Stimulated activated CD8-positive, alpha-beta memory T cell treated with anti-CD3 and anti-CD28 coated beads, Interleukin-15, amount 100 ng/mL, for 24 hours (primary cell): Measurements from ENCODE around the gene GATD1.

ENCODE experiments used
- DNase-seq: peaks from one replicate; pipeline ENCODE4 v3.0.0-alpha.2; 2020; ENCODE audit warnings: low read depth

Gene GATD1

GRCh38 chr11:812390-812789 is 35.1 kb upstream of the GATD1 start:
- no peak for DNase-seq

DNA sequence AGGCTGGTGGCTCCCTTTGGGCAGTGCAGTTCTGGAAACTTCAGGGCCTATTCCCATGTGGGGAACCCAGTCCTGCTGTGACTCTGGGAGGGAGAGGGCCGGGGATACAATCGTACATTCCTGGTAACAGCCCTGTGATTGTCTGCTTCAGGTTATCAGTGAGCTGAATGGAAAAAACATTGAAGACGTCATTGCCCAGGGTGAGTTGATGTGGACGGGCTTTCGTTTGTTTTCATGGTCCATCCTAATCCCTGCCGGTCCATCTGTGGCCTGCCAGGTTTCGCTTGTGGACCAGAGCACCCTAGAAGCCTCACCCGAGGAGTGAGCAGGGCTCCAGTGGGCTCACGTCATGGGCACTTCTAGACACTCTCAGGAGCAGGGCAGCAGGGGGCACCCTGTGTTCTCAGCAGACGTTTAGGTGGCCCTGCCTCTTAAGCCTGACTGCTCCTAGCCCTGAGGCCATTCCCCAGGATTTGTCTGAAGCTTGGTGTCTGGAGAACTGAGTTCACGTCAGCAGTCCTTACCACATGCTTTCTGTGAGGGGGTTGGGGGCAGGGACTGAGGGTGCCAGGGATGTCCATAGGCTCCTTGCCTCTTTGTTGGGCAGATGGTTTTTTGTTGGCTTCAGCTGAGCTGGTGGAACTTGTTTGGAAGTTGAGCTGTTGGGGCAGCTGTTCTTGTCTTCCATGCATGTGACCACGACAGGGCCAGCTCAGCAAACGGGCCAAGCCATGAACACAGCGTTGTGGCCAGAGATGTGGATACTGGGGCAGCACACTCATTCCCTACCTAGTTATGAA is 34.4 kb upstream of the GATD1 start:
- DNase-seq = no peak

DNA sequence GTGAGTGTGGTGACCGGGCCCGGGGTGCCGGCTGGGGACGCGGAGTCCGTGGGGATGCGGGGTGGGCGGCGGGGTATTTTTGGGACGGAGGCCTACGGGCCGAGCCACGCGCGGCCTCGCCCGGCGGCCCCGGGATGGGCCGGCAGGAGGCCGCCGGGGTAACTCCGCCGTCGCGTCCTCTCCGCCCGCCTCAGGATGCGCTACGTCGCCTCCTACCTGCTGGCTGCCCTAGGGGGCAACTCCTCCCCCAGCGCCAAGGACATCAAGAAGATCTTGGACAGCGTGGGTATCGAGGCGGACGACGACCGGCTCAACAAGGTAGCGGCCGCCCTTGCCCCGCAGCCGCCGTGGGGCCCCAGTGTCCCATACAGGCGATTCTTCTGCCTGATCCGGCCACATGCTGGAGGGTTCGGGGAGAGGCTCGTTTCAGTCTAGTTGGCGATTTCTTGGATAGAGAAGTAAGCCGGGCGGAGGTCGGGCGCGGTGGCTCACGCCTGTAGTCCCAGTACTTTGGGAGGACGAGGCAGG is 32.8 kb upstream of the GATD1 start:
- no peak for DNase-seq

DNA sequence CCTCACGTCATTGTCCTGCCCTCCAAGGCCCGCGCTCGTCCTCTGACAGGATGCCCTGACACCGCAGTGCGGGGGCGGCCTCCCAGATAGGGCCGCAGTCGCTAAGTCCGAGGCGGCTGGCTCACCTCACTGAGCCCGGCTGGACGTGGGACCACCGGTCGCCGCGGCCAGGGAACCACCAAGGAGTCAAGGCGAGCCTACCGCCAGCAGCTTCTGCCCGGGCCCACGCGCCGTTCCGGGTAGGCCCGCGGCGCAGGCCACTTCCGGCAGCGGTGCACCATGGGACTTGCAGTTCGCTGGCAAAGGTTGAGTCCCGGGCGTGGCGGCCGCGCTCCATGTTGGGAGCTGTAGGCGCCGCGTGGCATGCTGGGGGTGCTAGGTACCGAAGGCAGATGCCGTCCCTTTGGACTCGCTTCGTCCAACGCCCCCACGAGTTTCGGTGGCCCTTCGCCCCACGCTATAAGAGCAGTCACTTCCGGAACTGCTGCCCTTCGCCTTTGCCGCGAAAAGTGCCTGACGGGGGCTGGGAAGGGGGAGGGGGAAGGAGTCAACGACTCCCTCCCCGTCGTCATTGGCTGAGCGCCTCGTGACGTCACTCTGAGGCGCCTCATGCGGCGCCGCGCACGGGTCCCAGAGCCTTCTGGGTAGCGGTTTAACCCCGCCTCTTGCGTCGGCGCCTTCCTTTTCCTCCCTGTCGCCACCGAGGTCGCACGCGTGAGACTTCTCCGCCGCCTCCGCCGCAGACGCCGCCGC is 32.2 kb upstream of the GATD1 start, which contains the start of gene RPLP2:
RPLP2 (plus strand) TSS at position 681 of the 753 bp plus-strand sequence. CDS start 268 bp downstream, outside the sequence.
- DNase-seq = peak; percentile 98

GRCh38 chr11:808427-809286 is 31.4 kb upstream of the GATD1 start:
- no peak for DNase-seq

DNA sequence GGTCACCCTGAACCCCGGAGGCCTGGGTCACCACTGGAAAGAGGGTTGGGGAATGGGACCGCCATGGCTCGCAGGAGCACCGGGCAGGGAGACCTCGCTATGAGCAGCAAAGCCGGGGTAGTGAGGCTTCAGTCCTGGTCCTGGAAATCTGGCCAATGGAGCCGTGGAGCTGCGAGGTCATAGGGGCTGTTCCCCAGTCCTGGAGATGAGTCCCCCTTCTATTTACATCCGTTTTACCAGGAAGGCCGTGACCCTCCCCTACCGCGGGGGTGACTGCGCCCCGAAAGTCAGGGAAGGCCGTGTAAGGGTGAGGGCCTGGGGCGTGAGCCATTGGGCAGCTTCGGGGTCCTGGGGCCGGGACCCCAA is 27.3 kb upstream of the GATD1 start:
- DNase-seq = no peak

DNA sequence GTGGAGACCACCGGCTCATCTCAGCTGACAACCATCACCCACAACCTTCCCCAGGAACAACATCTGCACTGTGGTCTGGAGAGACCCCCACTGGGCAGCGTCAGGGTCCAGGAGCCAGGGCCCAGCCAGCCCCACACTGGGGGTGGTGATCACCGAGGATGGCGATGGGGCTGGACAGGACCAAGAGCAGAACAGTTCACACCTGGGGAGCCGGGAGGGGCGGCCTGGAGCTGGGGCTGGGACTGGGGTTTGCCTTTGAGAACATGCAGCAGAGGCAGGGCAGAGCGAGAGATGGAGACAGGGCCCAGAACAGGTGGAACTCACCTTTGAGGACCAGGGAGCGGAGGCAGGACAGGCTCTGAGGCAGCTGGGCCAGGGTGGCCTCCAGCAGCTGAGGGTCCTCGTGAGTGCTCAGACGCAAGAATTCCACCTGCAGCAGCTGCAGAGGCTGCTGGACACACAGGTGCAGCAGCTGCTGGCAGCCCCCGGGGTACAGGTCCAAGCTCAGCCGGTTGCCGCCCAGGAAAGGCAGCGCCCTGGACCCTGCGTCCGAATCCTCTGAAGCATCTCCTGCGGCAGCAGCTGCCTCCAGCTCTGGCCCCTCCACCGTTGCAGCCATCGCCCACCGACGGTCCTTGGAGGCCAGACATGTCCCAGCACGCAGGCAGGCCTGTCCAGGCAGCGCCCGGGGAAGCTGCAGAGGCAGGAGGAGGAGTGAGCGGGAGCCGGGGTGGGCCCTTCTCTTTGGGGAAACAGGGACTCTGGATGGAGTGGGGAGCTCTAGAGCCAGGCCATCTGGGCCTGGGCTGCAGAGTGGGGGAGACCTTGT is 26.7 kb upstream of the GATD1 start:
- DNase-seq = no peak

DNA sequence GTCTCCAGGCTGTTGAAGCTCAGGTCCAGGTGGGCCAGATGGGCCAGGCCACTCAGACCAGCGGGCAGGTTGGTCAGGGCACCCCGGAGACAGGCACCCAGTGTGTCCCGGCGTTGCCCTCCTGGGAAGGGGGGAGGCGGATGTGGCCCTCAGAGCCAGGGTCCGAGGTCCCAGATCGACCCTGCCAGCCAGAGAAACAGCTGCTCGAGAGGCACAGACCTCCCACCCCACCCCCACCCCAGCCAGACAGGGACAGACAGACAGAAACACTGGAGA is 26.1 kb upstream of the GATD1 start:
- no peak for DNase-seq

DNA sequence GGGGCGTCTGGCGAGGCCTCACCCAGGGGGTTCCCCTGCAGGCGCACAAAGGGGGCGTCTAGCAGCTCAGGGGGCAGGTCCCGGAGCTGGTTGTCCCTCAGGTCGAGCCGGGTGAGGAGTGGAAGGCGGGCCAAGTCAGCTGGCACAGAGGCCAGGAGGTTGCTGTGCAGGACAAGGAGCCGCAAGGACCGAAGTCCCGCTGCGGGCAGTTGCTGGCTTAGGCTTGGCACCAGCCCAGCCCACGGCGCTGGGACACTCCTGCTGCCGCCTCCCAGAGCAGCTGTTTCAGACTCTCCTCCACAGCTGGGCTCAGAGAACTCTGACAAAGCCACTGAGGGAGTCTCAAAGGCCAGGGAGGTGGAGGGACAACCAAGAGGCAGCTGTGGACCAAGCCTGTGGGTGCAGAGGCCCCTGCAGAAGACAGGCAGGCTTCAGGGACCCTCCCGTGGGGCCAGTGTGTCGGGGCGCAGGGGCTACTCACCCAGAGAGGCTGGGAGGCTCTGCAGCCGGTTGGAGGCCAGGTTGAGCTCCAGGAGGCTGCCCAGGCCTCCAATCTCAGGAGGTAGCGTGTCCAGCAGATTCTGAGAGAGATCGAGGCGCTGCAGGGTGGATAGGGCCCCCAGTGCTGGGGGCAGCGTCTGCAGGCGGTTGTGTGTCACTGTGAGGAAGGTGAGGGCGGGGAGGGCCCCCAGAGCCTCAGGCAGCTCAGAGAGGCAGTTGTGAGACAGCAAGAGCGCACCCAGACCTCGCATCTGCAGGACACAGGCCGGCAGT is 25.6 kb upstream of the GATD1 start:
- DNase-seq = no peak

DNA sequence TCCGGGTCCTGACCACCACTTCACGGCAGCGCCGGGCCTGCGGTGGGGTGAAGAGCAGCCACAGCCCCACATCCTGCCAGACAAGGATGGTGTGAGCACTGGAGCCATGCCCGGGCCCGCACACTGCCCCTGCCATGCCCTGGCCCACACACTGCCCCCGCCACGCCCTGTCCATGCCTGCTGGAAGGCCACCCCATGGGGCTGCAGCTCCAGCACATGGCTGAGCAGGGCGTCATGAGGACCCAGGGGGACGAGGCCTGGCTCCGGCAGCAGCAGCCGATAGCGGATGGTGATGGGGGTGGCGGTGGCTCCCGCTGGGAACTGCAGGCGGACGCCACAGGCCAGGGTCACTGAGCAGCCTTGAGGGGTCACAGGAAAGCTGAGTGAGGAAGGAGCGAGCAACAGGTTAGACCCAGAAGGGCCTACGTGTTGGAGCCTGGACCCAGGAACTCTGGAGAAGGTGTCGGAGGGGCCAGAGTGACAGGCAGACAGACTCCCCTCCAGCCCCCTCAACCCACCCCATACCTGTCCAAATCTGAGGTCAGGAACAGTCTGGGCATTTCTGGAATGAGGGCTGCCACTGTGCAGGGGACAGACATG is 24.8 kb upstream of the GATD1 start:
- no peak for DNase-seq

DNA sequence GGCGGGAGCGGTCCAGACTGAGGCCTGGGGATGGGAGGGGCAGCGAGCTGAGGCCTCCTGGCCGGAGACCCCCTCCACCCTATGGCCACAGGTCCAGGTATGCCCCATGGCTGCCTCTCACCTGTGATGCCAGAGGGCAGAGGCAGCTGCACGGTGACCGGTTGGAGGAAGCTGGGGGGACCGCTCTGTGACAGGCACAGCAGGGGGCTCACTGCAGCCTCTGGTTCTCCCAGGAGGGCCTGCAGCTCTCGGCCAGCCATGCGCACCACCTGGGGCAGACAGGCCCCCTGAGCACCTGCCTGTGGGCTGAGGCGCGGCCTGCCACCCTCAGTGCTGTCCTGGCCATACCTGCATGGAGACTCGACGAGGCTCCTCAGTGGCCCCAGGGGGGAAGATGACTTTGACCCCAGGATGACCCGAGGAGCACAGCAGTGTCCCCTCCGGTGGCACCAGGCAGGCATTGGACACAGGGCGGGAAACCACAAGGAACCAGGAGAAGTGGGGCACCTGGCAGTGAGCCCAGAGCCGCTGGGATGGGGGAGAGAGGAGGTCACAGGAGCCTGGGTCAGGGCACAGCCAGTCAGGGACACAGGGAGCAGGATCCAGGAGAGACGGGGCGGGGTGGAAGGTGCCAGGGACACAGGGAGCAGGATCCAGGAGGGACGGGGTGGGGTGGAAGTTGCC is 24.0 kb upstream of the GATD1 start:
- no peak for DNase-seq

GRCh38 chr11:800473-800872 is 23.2 kb upstream of the GATD1 start:
- no peak for DNase-seq

DNA sequence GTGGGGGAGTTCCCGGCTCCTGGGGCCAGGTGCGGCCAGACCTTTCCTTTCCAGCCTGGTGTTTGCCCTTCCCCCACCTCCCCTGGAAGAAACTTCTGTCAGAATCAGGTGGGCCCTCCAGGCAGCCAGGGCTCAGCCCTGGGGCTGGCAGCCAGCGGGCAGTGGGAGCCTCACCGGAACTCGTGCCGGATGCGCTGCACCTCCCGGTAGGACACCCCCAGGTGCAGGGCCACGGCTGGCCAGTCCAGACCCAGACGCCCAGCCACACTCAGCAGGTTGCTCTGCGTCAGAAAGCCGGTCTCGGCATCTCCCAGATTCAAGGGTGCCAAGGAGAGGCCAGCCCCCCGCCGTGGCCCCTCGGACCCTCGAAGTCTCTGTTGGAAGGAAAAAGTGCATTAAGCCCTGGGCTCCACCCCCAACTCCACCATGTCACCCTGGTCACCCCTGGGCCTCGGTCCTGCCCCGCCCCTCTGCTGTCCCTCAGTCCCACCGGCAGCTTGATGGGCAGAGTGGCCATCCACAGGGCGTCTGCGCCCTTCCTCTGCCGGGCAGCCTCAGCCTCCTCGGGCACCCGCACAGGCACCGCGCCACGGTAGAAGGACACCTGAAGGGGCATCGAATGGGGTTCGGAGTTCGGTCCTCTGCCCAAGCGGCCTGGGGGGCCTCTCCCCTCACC is 22.5 kb upstream of the GATD1 start:
- no peak for DNase-seq

DNA sequence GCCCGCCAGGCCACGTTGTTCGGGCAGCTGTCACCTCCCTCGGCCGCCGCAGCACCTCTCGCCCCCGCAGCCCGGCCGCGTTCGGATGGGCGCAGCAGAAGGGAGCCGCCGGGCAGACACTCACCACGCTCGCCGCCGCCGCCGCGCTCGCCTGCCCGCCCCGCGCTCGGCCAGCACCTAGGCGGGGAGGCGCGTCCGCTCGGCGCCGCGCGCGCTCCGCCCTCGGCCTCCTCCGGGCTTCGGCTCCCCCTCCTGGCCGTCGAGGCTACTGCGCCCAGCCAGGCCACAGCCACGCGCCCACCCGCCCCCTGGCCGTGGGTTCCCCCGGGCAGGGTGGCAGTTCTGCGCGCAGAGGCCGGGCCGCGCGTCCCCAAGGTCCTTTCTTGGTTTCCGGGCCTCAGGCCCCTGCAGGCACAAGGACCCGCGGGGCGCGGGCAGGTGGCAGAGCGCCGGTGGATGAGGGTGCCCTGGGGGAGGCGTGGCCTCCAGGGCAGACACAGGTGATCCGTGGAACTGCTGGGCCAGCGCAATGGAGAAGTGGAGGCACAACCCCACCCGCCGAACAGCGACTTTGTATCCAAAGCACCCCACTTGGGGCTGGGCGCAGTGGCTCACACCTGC is 20.9 kb upstream of the GATD1 start, which contains the start of gene SLC25A22:
SLC25A22 (minus strand) TSS at position 189 of the 621 bp plus-strand sequence. CDS start 3,275 bp downstream, outside the sequence.
- DNase-seq = peak; percentile 76

GRCh38 chr11:797296-798092 is 20.2 kb upstream of the GATD1 start:
- peak; percentile 57 for DNase-seq

DNA sequence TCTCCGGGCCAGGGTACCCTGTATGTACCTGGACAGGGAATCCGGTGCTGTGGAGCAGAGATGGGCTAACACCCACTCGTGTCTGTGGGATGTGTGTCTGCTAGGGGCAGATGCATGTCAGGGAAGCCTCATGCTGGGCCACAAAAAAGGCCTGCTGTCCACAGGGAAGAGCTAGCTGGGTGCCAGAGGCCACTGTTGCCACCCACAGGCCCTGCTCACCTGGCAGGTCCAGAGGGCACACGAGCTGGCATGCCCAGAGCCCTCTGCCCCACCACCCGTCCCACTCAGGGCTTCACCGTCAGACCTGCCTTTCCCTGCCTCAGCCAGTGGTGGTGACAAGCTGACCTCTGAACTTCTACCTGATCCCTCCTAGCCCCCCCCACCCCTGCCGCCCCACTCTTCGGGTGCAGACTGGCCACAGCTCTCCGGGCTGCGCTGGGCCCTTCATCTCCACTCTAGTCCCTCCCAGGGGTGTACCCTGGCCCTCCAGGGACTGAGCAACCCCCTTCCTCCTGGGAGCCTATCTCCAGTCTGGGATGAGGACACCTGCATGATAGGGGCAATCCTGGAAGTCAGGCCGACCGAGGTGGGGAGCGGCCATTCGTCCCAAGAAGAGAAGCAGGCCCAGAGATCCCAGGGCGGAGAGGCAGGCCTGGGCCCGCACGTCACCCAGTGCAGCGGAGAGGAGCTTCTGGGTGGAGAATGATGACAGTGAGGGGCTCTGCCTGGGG is 19.4 kb upstream of the GATD1 start:
- no peak for DNase-seq
